ENCODE data around the gene COL6A3. TPM values are rescaled to one million over a fixed set of nuclear protein-coding genes. Genes with fewer than 3 reads are reported as not detected.

COL6A3 gene
- total RNA-seq, 1 experiment from 2014 or later, result 1.2 TPM

DNA sequence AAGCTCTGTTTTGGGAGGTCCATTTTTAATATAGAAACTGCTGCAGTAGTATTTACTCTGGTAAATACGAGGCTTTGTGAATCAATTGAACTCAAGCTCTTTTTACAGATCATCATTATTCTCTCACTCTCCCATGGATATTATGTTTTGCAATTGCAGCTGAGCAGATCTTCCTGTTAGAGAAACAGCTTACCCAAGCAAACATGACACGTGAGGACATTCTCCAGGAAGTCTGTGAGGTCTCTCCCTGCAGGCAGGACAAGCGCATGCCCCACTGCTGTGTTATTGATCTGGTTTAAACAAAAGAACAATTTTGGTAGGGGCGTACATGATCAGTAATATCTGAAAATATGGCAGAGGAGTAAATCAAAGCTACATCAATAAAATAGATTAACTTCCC lies 72.1 kb downstream of the COL6A3 start (continued):
- TF ChIP-seq, protein P1, sequence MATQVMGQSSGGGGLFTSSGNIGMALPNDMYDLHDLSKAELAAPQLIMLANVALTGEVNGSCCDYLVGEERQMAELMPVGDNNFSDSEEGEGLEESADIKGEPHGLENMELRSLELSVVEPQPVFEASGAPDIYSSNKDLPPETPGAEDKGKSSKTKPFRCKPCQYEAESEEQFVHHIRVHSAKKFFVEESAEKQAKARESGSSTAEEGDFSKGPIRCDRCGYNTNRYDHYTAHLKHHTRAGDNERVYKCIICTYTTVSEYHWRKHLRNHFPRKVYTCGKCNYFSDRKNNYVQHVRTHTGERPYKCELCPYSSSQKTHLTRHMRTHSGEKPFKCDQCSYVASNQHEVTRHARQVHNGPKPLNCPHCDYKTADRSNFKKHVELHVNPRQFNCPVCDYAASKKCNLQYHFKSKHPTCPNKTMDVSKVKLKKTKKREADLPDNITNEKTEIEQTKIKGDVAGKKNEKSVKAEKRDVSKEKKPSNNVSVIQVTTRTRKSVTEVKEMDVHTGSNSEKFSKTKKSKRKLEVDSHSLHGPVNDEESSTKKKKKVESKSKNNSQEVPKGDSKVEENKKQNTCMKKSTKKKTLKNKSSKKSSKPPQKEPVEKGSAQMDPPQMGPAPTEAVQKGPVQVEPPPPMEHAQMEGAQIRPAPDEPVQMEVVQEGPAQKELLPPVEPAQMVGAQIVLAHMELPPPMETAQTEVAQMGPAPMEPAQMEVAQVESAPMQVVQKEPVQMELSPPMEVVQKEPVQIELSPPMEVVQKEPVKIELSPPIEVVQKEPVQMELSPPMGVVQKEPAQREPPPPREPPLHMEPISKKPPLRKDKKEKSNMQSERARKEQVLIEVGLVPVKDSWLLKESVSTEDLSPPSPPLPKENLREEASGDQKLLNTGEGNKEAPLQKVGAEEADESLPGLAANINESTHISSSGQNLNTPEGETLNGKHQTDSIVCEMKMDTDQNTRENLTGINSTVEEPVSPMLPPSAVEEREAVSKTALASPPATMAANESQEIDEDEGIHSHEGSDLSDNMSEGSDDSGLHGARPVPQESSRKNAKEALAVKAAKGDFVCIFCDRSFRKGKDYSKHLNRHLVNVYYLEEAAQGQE (IDR thresholded peaks at IDR 0.05; ENCODE audit: low read depth), result no peak

DNA sequence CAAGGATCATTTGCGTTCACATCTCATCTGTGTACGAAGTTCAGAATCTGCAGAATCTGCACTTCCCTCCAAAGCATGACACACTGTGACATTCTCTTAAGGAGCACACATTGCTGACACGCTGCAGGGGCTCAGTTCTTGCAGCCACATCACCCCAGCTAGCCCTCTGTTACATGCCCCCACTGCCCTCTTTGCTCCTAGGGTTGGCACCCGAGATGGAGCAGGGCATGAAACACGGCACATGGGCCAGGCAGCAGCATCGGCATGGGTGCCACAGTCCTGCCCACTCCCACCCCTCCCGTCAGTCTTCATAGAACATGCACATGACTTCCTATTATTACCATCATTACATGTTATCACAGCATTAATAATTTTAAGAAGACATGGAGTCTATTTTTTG lies 76.4 kb downstream of the COL6A3 start:
- RAD21 ChIA-PET (ENCODE audit: low non-redundant PET in 1 of 2, low total read pairs in 2 of 2, uncharacterized antibody in 2 of 2, unreplicated experiment in 2 of 2), result no interaction called here

More for the DNA sequence above, 76.4 kb downstream of the COL6A3 start:
- Histone ChIP-seq H2AFZ (ENCODE audit: low read depth, low read length, poor library complexity, severe bottlenecking) (no peak overlapping the region), H3K27me3 (ENCODE audit: insufficient read depth, low read length) (no peaks in the 10 kb centered on the region), H3K27ac (ENCODE audit: low read depth, low read length) (no peak overlapping the region), H4K20me1 (ENCODE audit: insufficient read depth) (no peaks in the 10 kb centered on the region), H3K4me1 (ENCODE audit: control insufficient read depth in 1 of 2, insufficient read depth in 2 of 2, low read length in 2 of 2) (no peaks in the 10 kb centered on the region), H3K9ac (ENCODE audit: low read length) (no peak overlapping the region), H3K4me2 (ENCODE audit: low read length) (no peak overlapping the region), H3K9me2 (ENCODE audit: insufficient read depth) (no peaks in the 10 kb centered on the region), H3K79me2 (ENCODE audit: insufficient read depth, low read length) (no peaks in the 10 kb centered on the region), H3K4me3 (replicated peaks in 1 of 2; ENCODE audit: low read depth in 1 of 2, low read length in 2 of 2) (no peak overlapping the region), H3K9me3 (ENCODE audit: control insufficient read depth in 1 of 2, insufficient read depth in 1 of 2, low read depth in 1 of 2, low read length in 2 of 2) (no peaks in the 10 kb centered on the region), H3K36me3 (ENCODE audit: control insufficient read depth in 1 of 2, insufficient read depth in 2 of 2, low read length in 2 of 2) (no peaks in the 10 kb centered on the region)
- DNase-seq (ENCODE audit: low read depth, low spot score) (no peak), ATAC-seq (no peak)
- no TSS peak for BruUV-seq (replicated peaks)
- CTCF ChIA-PET, result interaction anchor here (1.2 kb wide), 1 partner anchor 172 kb away, joined by 3 read pairs; no protein-coding TSS in a partner anchor
- TF ChIP-seq FOSL1 (IDR thresholded peaks at IDR 0.05; ENCODE audit: low read depth), result no peak
- TF ChIP-seq, protein P2, sequence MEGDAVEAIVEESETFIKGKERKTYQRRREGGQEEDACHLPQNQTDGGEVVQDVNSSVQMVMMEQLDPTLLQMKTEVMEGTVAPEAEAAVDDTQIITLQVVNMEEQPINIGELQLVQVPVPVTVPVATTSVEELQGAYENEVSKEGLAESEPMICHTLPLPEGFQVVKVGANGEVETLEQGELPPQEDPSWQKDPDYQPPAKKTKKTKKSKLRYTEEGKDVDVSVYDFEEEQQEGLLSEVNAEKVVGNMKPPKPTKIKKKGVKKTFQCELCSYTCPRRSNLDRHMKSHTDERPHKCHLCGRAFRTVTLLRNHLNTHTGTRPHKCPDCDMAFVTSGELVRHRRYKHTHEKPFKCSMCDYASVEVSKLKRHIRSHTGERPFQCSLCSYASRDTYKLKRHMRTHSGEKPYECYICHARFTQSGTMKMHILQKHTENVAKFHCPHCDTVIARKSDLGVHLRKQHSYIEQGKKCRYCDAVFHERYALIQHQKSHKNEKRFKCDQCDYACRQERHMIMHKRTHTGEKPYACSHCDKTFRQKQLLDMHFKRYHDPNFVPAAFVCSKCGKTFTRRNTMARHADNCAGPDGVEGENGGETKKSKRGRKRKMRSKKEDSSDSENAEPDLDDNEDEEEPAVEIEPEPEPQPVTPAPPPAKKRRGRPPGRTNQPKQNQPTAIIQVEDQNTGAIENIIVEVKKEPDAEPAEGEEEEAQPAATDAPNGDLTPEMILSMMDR (IDR thresholded peaks at IDR 0.05 in 2 of 3, conservative IDR thresholded peaks at IDR 0.05 in 1 of 3; ENCODE audit: borderline replicate concordance in 1 of 3, insufficient read depth in 1 of 3, low read depth in 2 of 3, low read length in 2 of 3), result no peak
- no peak for TF ChIP-seq JUND (IDR thresholded peaks at IDR 0.05)
- TF ChIP-seq, protein P3, sequence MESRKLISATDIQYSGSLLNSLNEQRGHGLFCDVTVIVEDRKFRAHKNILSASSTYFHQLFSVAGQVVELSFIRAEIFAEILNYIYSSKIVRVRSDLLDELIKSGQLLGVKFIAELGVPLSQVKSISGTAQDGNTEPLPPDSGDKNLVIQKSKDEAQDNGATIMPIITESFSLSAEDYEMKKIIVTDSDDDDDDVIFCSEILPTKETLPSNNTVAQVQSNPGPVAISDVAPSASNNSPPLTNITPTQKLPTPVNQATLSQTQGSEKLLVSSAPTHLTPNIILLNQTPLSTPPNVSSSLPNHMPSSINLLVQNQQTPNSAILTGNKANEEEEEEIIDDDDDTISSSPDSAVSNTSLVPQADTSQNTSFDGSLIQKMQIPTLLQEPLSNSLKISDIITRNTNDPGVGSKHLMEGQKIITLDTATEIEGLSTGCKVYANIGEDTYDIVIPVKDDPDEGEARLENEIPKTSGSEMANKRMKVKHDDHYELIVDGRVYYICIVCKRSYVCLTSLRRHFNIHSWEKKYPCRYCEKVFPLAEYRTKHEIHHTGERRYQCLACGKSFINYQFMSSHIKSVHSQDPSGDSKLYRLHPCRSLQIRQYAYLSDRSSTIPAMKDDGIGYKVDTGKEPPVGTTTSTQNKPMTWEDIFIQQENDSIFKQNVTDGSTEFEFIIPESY (IDR thresholded peaks at IDR 0.05; ENCODE audit: extremely low read depth, insufficient replicate concordance, low read length), result no peak
- TF ChIP-seq, protein P4, sequence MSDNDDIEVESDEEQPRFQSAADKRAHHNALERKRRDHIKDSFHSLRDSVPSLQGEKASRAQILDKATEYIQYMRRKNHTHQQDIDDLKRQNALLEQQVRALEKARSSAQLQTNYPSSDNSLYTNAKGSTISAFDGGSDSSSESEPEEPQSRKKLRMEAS (IDR thresholded peaks at IDR 0.05), result no peak
- intact Hi-C loops (cut with micrococcal nuclease), result no loop called here
- POLR2A ChIA-PET, result no interaction called here
